ENCODE results near the gene KLHDC8B.

- TF ChIP-seq CTCF (IDR thresholded peaks at IDR 0.05; ENCODE audit: poor library complexity) (no peak), EZH2phosphoT487 (IDR thresholded peaks at IDR 0.05; ENCODE audit: low read depth, severe bottlenecking, unreplicated experiment) (no peak)
These were observed 2.4 kb downstream of the KLHDC8B start for GRCh38 chr3:49173792-49174170.

Measured in hepatocyte (in vitro differentiated cells).